Osteocyte (in vitro differentiated cells): Measurements from ENCODE around the gene CDH12. TPM values are rescaled to one million over a fixed set of nuclear protein-coding genes. Genes with fewer than 3 reads are reported as not detected.

Experiments
- DNase-seq: peaks from one replicate; pipeline ENCODE4 v3.0.0; 2021; ENCODE audit warnings: mixed read lengths; ENCODE audit not compliant: unreplicated experiment; ENCODE audit errors: extremely low spot score
- H3K27ac Mint-ChIP-seq: one replicate; pipeline ENCODE4 v1.8.0; 2021; ENCODE audit warnings: mild to moderate bottlenecking, mixed read lengths; ENCODE audit not compliant: unreplicated experiment
- H3K27me3 Mint-ChIP-seq: one replicate; pipeline ENCODE4 v1.8.0; 2021; ENCODE audit warnings: mixed read lengths; ENCODE audit not compliant: unreplicated experiment
- H3K36me3 Mint-ChIP-seq: one replicate; pipeline ENCODE4 v1.8.0; 2021; ENCODE audit warnings: mixed read lengths; ENCODE audit not compliant: unreplicated experiment
- H3K4me1 Mint-ChIP-seq: one replicate; pipeline ENCODE4 v1.8.0; 2021; ENCODE audit warnings: mixed read lengths; ENCODE audit not compliant: unreplicated experiment
- H3K4me3 Mint-ChIP-seq: one replicate; pipeline ENCODE4 v1.8.0; 2021; ENCODE audit warnings: mild to moderate bottlenecking, moderate library complexity, mixed read lengths; ENCODE audit not compliant: unreplicated experiment
- H3K9me3 Mint-ChIP-seq: one replicate; pipeline ENCODE4 v1.8.0; 2021; ENCODE audit warnings: mixed read lengths; ENCODE audit not compliant: unreplicated experiment
- CTCF ChIP-seq: fragments of 200-600 bp; sonication (generic); IDR thresholded peaks from 2 replicates; pipeline ENCODE4 v1.5.0; 2021; ENCODE audit warnings: antibody characterized with exemption, mild to moderate bottlenecking, moderate library complexity
- total RNA-seq: library from RNA; stranded (reverse); gene quantifications from 2 replicates; pipeline ENCODE4 v1.2.1, GENCODE V29; 2021

CDH12 gene
- total RNA-seq, 1 donor from 2014 or later: not detected

- Mint-ChIP-seq H3K9me3 (no peaks in the 10 kb centered on the region), H3K27ac (no peak overlapping the region), H3K4me3 (no peak overlapping the region)
Observed at GRCh38 chr5:22754155-22754554, 99.0 kb downstream of the CDH12 start.

GRCh38 chr5:22751536-22751935 lies 101.6 kb downstream of the CDH12 start:
- DNase-seq: no peak
- Mint-ChIP-seq H3K9me3 (no peaks in the 10 kb centered on the region), H3K4me3 (no peak overlapping the region), H3K36me3 (no peaks in the 10 kb centered on the region), H3K27me3 (peaks cover 7% of the 10 kb centered on the region), H3K4me1 (no peaks in the 10 kb centered on the region), H3K27ac (no peak overlapping the region)
- TF ChIP-seq CTCF: no peak

More at GRCh38 chr5:22754155-22754554, 99.0 kb downstream of the CDH12 start:
- no peaks in the 10 kb centered on the region for H3K36me3 Mint-ChIP-seq
- peaks cover 7% of the 10 kb centered on the region for H3K27me3 Mint-ChIP-seq
- no peak for TF ChIP-seq CTCF
- no peaks in the 10 kb centered on the region for H3K4me1 Mint-ChIP-seq
- DNase-seq: no peak

GRCh38 chr5:22736443-22737003 lies 116.6 kb downstream of the CDH12 start:
- Mint-ChIP-seq H3K9me3 (no peaks in the 10 kb centered on the region), H3K27ac (no peak overlapping the region), H3K4me1 (no peaks in the 10 kb centered on the region), H3K4me3 (no peak overlapping the region), H3K27me3 (peaks cover 25% of the 10 kb centered on the region), H3K36me3 (no peaks in the 10 kb centered on the region)
- no peak for TF ChIP-seq CTCF
- no peak for DNase-seq

GRCh38 chr5:22734907-22735306 lies 118.2 kb downstream of the CDH12 start:
- no peak for TF ChIP-seq CTCF
- no peaks in the 10 kb centered on the region for H3K4me1 Mint-ChIP-seq
- H3K36me3 Mint-ChIP-seq: no peaks in the 10 kb centered on the region
- DNase-seq: no peak
- H3K4me3 Mint-ChIP-seq: no peak overlapping the region
- no peak overlapping the region for H3K27ac Mint-ChIP-seq
- H3K9me3 Mint-ChIP-seq: no peaks in the 10 kb centered on the region
- peaks cover 21% of the 10 kb centered on the region for H3K27me3 Mint-ChIP-seq

- H3K36me3 Mint-ChIP-seq: no peaks in the 10 kb centered on the region
- no peak for DNase-seq
- no peaks in the 10 kb centered on the region for H3K9me3 Mint-ChIP-seq
- H3K27ac Mint-ChIP-seq: no peak overlapping the region
- H3K4me3 Mint-ChIP-seq: no peak overlapping the region
- H3K4me1 Mint-ChIP-seq: no peaks in the 10 kb centered on the region
- no peaks in the 10 kb centered on the region for H3K27me3 Mint-ChIP-seq
- TF ChIP-seq CTCF: no peak
Observed at GRCh38 chr5:22728610-22729009, 124.5 kb downstream of the CDH12 start.
